Panc1 (cell line): ENCODE results near the gene TMEM269.

Experiments used
- POLR2AphosphoS5 ChIP-seq: IDR thresholded peaks from 2 replicates; pipeline ENCODE4 v1.6.1; 2012; ENCODE audit warnings: mild to moderate bottlenecking, low read depth, low read length, moderate library complexity
- TCF7L2 ChIP-seq: IDR thresholded peaks from 2 replicates; pipeline ENCODE4 v1.6.1; 2011; ENCODE audit warnings: mild to moderate bottlenecking, low read depth, low read length, inconsistent platforms
- TF ChIP-seq, protein P1 (sequence below): fragments of 450-650 bp; IDR thresholded peaks from 2 replicates; pipeline ENCODE4 v1.5.1; 2017; ENCODE audit warnings: mild to moderate bottlenecking
- TF ChIP-seq, protein P2 (sequence below), 2 experiments: IDR thresholded peaks; 2 replicates each; pipeline ENCODE4 v1.6.1; 2011 to 2012; ENCODE audit warnings: low read depth in 2 of 2, control low read depth in 1 of 2, low read length in 1 of 2, mild to moderate bottlenecking in 1 of 2, moderate library complexity in 1 of 2; ENCODE audit not compliant: insufficient read depth in 1 of 2

DNA sequence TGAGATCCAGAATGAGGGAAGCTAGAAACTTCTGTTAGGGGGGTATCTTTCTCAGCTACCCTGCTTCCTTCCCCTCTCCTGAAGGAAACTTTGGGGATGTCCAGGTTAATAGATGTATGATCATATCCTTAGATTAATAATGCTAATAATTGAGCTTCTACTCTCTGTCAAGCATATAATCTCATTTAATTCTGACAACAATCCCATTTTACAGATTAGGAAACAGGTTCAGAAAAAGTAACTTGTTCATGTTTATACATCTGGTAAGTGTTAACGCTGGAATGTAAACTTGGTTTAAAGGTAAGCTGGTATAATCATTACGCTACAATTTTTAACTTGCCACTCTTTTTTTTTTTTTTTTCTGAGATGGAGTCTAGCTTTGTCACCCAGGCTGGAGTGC is 1.7 kb upstream of the TMEM269 start:
- TF ChIP-seq, protein P1, sequence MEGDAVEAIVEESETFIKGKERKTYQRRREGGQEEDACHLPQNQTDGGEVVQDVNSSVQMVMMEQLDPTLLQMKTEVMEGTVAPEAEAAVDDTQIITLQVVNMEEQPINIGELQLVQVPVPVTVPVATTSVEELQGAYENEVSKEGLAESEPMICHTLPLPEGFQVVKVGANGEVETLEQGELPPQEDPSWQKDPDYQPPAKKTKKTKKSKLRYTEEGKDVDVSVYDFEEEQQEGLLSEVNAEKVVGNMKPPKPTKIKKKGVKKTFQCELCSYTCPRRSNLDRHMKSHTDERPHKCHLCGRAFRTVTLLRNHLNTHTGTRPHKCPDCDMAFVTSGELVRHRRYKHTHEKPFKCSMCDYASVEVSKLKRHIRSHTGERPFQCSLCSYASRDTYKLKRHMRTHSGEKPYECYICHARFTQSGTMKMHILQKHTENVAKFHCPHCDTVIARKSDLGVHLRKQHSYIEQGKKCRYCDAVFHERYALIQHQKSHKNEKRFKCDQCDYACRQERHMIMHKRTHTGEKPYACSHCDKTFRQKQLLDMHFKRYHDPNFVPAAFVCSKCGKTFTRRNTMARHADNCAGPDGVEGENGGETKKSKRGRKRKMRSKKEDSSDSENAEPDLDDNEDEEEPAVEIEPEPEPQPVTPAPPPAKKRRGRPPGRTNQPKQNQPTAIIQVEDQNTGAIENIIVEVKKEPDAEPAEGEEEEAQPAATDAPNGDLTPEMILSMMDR = no peak
- no peak for TF ChIP-seq POLR2AphosphoS5
- TF ChIP-seq, protein P2, sequence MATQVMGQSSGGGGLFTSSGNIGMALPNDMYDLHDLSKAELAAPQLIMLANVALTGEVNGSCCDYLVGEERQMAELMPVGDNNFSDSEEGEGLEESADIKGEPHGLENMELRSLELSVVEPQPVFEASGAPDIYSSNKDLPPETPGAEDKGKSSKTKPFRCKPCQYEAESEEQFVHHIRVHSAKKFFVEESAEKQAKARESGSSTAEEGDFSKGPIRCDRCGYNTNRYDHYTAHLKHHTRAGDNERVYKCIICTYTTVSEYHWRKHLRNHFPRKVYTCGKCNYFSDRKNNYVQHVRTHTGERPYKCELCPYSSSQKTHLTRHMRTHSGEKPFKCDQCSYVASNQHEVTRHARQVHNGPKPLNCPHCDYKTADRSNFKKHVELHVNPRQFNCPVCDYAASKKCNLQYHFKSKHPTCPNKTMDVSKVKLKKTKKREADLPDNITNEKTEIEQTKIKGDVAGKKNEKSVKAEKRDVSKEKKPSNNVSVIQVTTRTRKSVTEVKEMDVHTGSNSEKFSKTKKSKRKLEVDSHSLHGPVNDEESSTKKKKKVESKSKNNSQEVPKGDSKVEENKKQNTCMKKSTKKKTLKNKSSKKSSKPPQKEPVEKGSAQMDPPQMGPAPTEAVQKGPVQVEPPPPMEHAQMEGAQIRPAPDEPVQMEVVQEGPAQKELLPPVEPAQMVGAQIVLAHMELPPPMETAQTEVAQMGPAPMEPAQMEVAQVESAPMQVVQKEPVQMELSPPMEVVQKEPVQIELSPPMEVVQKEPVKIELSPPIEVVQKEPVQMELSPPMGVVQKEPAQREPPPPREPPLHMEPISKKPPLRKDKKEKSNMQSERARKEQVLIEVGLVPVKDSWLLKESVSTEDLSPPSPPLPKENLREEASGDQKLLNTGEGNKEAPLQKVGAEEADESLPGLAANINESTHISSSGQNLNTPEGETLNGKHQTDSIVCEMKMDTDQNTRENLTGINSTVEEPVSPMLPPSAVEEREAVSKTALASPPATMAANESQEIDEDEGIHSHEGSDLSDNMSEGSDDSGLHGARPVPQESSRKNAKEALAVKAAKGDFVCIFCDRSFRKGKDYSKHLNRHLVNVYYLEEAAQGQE (IDR thresholded peaks at IDR 0.05; ENCODE audit: insufficient read depth in 1 of 2, low read depth in 2 of 2, low read length in 1 of 2) = no peak
- TF ChIP-seq TCF7L2 = no peak
